ENCODE measurements around the gene RETREG1.
A peak's percentile ranks its signal among the peaks of the same experiment; 100 is the strongest.

GRCh38 chr5:16539169-16539666 is 77.6 kb downstream of the RETREG1 start:
- TF ChIP-seq CTCF (IDR thresholded peaks at IDR 0.05) (no peak), POLR2A (IDR thresholded peaks at IDR 0.05) (no peak), POLR2AphosphoS5 (IDR thresholded peaks at IDR 0.05) (peak; percentile 62 to 63)
